ENCODE measurements around the gene SSBP4. TPM values are rescaled to one million over a fixed set of nuclear protein-coding genes. Genes with fewer than 3 reads are reported as not detected.

SSBP4 gene
- total and polyA plus RNA-seq, 9 of the 15 experiments (the other 6 are each of a cell fraction or from before 2014, with no cell fraction given): 1.1 to 189 (median 39.0) TPM

- no peak for TF ChIP-seq KLF10 (CRISPR knock-in tag; IDR thresholded peaks at IDR 0.05)
- peak; percentile 92 for TF ChIP-seq GABPB1 (CRISPR knock-in tag; IDR thresholded peaks at IDR 0.05)
- no peak for TF ChIP-seq SRSF3 (IDR thresholded peaks at IDR 0.05; ENCODE audit: insufficient read depth, low read length)
- no peak for TF ChIP-seq ZC3H11A (IDR thresholded peaks at IDR 0.05; ENCODE audit: low read depth, low read length)
- TF ChIP-seq MYBL2 (IDR thresholded peaks at IDR 0.05; ENCODE audit: low read depth): no peak
- TF ChIP-seq MYBL2 (CRISPR knock-in tag; IDR thresholded peaks at IDR 0.05; ENCODE audit: borderline replicate concordance): no peak
- TF ChIP-seq MED1 (CRISPR knock-in tag; IDR thresholded peaks at IDR 0.05; ENCODE audit: borderline replicate concordance): no peak
- no peak for TF ChIP-seq SETDB1 (IDR thresholded peaks at IDR 0.05; ENCODE audit: low read length)
- TF ChIP-seq HDAC2 (IDR thresholded peaks at IDR 0.05): peak; percentile 89
- no peak for TF ChIP-seq TSC22D4 (tag; IDR thresholded peaks at IDR 0.05)
- no peak for TF ChIP-seq PPARD (CRISPR knock-in tag; IDR thresholded peaks at IDR 0.05)
- TF ChIP-seq AFF1 (IDR thresholded peaks at IDR 0.05; ENCODE audit: low read depth in 1 of 2, partially characterized antibody in 2 of 2): peak; percentile 70 to 85
- TF ChIP-seq SP2 (IDR thresholded peaks at IDR 0.05; ENCODE audit: extremely low read depth, low read depth, low read length, poor library complexity, severe bottlenecking): no peak
- peak; percentile 98 for TF ChIP-seq ARID1B (IDR thresholded peaks at IDR 0.05)
- no peak for TF ChIP-seq ZNF518B (CRISPR knock-in tag; IDR thresholded peaks at IDR 0.05)
- TF ChIP-seq CHD1 (IDR thresholded peaks at IDR 0.05; ENCODE audit: low read length): peak; percentile 98
- peak; percentile 4; the same call in 1 of the 2 replicates for TF ChIP-seq ZNF354B (CRISPR knock-in tag; IDR thresholded peaks at IDR 0.05)
- no peak for TF ChIP-seq ZNF3 (CRISPR knock-in tag; IDR thresholded peaks at IDR 0.05)
- peak; percentile 78 for TF ChIP-seq POLR2H (tag; IDR thresholded peaks at IDR 0.05; ENCODE audit: low read depth)
- no peak for TF ChIP-seq ZNF133 (CRISPR knock-in tag; IDR thresholded peaks at IDR 0.05)
- no peak for TF ChIP-seq ZNF140 (CRISPR knock-in tag; IDR thresholded peaks at IDR 0.05)
- peak; percentile 80; the same call in 1 of the 2 replicates for TF ChIP-seq NR1H2 (CRISPR knock-in tag; IDR thresholded peaks at IDR 0.05)
These were observed 45.1 kb upstream of the SSBP4 start (continued) for GRCh38 chr19:18373892-18374629.

Measured in K562 (cell line).